Liver (tissue), 9 donors: ENCODE measurements around the gene DNAH8. TPM values are rescaled to one million over a fixed set of nuclear protein-coding genes. Genes with fewer than 3 reads are reported as not detected.

ENCODE experiments used
- DNase-seq: peaks from one replicate; pipeline ENCODE4 v3.0.0-alpha.2; 2017; ENCODE audit warnings: low spot score
- H3K27ac ChIP-seq, 2 donors: one replicate each; pipeline ENCODE4 v1.7.0; 2013; ENCODE audit warnings: inconsistent platforms in 2 of 2, low read length in 2 of 2, control low read depth in 1 of 2, low read depth in 1 of 2, mild to moderate bottlenecking in 1 of 2
- H3K27me3 ChIP-seq, 4 donors: one replicate each; pipeline versions ENCODE4 v1.6.1 to v1.7.0; 2013; ENCODE audit warnings: low read length in 3 of 4, inconsistent platforms in 1 of 4, mild to moderate bottlenecking in 1 of 4, moderate library complexity in 1 of 4; ENCODE audit not compliant: control insufficient read depth in 4 of 4, insufficient read depth in 4 of 4
- H3K36me3 ChIP-seq, 4 donors: one replicate each; pipeline versions ENCODE4 v1.6.1 to v1.7.0; 2013; ENCODE audit warnings: low read length in 3 of 4, mild to moderate bottlenecking in 3 of 4, low read depth in 1 of 4, moderate library complexity in 1 of 4; ENCODE audit not compliant: control insufficient read depth in 4 of 4, insufficient read depth in 3 of 4
- H3K4me1 ChIP-seq, 4 donors: one replicate each; pipeline versions ENCODE4 v1.6.1 to v1.7.0; 2013; ENCODE audit warnings: low read length in 3 of 4, mild to moderate bottlenecking in 3 of 4, moderate library complexity in 1 of 4; ENCODE audit not compliant: control insufficient read depth in 4 of 4, insufficient read depth in 4 of 4
- H3K4me3 ChIP-seq, 3 donors: one replicate each; pipeline versions ENCODE4 v1.6.1 to v1.7.0; 2013; ENCODE audit warnings: low read length in 3 of 3, control low read depth in 1 of 3, low read depth in 1 of 3, mild to moderate bottlenecking in 1 of 3
- H3K9ac ChIP-seq, 2 donors: one replicate each; pipeline ENCODE4 v1.7.0; 2013; ENCODE audit warnings: low read length in 2 of 2, mild to moderate bottlenecking in 2 of 2, moderate library complexity in 2 of 2, control low read depth in 1 of 2, low read depth in 1 of 2
- H3K9me3 ChIP-seq, 4 donors: one replicate each; pipeline versions ENCODE4 v1.6.1 to v1.7.0; 2013; ENCODE audit warnings: low read length in 3 of 4; ENCODE audit not compliant: control insufficient read depth in 4 of 4
- CTCF ChIP-seq: fragments of 150-350 bp; IDR thresholded peaks from 2 replicates; pipeline ENCODE4 v1.5.1; 2017; ENCODE audit warnings: improper control_type of control experiment, low read depth, low read length; ENCODE audit not compliant: missing input control
- EGR1 ChIP-seq, 2 donors: IDR thresholded peaks; 2 replicates each; pipeline ENCODE4 v1.6.1; 2016 to 2018; ENCODE audit warnings: antibody characterized with exemption in 2 of 2, low read depth in 2 of 2
- FOXA1 ChIP-seq: IDR thresholded peaks from 2 replicates; pipeline ENCODE4 v1.6.1; 2016; ENCODE audit warnings: antibody characterized with exemption
- FOXA2 ChIP-seq: IDR thresholded peaks from 2 replicates; pipeline ENCODE4 v1.6.1; 2016; ENCODE audit warnings: antibody characterized with exemption
- GABPA ChIP-seq, 2 donors: IDR thresholded peaks in 1 of 2; conservative IDR thresholded peaks in 1 of 2; 2 replicates each; pipeline ENCODE4 v1.6.1; 2016; ENCODE audit warnings: antibody characterized with exemption in 2 of 2, mild to moderate bottlenecking in 1 of 2, moderate library complexity in 1 of 2
- HNF4A ChIP-seq, 2 donors: conservative IDR thresholded peaks; 2 replicates each; pipeline ENCODE4 v1.6.1; 2016; ENCODE audit warnings: antibody characterized with exemption in 2 of 2, mild to moderate bottlenecking in 2 of 2
- HNF4G ChIP-seq: IDR thresholded peaks from 2 replicates; pipeline ENCODE4 v1.6.1; 2016; ENCODE audit warnings: antibody characterized with exemption
- NR2F2 ChIP-seq: IDR thresholded peaks from 2 replicates; pipeline ENCODE4 v1.6.1; 2016; ENCODE audit warnings: antibody characterized with exemption
- RAD21 ChIP-seq, 2 donors: IDR thresholded peaks; 2 replicates each; pipeline ENCODE4 v1.6.1; 2016; ENCODE audit warnings: antibody characterized with exemption in 2 of 2, mild to moderate bottlenecking in 2 of 2
- SP1 ChIP-seq: IDR thresholded peaks from 2 replicates; pipeline ENCODE4 v1.6.1; 2018; ENCODE audit warnings: antibody characterized with exemption, mild to moderate bottlenecking
- WGBS: extraction: QIAGEN DNeasy Blood & Tissue Kit; methylation state at CpG from one replicate; pipeline ENCODE4 v1.1.7; 2013; 5-methylcytosine and 5-hydroxymethylcytosine counted together
- polyA plus RNA-seq, 2 donors: library from polyadenylated mRNA; stranded (reverse) in 1 of 2; unstranded in 1 of 2; fragments of 200-250 nt in 1 of 2; fragments of >200 nt in 1 of 2; fragmentation: Nextera tagmentation in 1 of 2; extraction: Ambion mirVana in 1 of 2; gene quantifications; one replicate each; pipeline versions ENCODE4 v1.2.1 to v1.2.3, GENCODE V29; 2013 to 2015
- total RNA-seq, 2 donors: library from RNA; depleted of rRNA; stranded (reverse); fragments of >200 nt; gene quantifications; one replicate each; pipeline ENCODE4 v1.2.3, GENCODE V29; 2014
- donor health status: healthy.
- donor health status: healthy.
- donor health status: healthy.
- donor health status: healthy.
- donor health status: healthy.

The DNAH8 gene
- total and polyA plus RNA-seq, 4 donors: under 0.01 to 0.05 TPM; not detected in 2

GRCh38 chr6:38815250-38815649 is 100.1 kb downstream of the DNAH8 start (continued):
- no peak for TF ChIP-seq NR2F2
- no peak for TF ChIP-seq SP1
- no peak for TF ChIP-seq HNF4A (conservative IDR thresholded peaks at IDR 0.05)
- TF ChIP-seq CTCF: no peak

GRCh38 chr6:38818691-38819090 is 103.6 kb downstream of the DNAH8 start:
- Histone ChIP-seq H3K27ac (no peak overlapping the region), H3K9ac (no peak overlapping the region), H3K9me3 (no peaks in the 10 kb centered on the region), H3K4me3 (no peak overlapping the region), H3K36me3 (no peaks in the 10 kb centered on the region), H3K27me3 (no peaks in the 10 kb centered on the region), H3K4me1 (no peaks in the 10 kb centered on the region)
- TF ChIP-seq EGR1 (IDR thresholded peaks at IDR 0.05; ENCODE audit: low read depth in 2 of 2) (no peak), FOXA1 (no peak), HNF4G (no peak)
- WGBS: 88% methylated on average over 3 of the region's 3 CpGs
- no peak for DNase-seq

- no peak for TF ChIP-seq FOXA2
Measured at GRCh38 chr6:38822963-38823362, 107.9 kb downstream of the DNAH8 start.

GRCh38 chr6:38824243-38824894 is 109.3 kb downstream of the DNAH8 start:
- TF ChIP-seq FOXA1: no peak
- TF ChIP-seq FOXA2: peak; percentile 1
- whole genome bisulfite sequencing: 92% methylated on average over 5 of the region's 5 CpGs

More at GRCh38 chr6:38822963-38823362, 107.9 kb downstream of the DNAH8 start:
- Histone ChIP-seq H3K4me3 (no peak overlapping the region), H3K9ac (no peak overlapping the region), H3K4me1 (no peaks in the 10 kb centered on the region), H3K27me3 (no peaks in the 10 kb centered on the region), H3K27ac (no peak overlapping the region), H3K36me3 (no peaks in the 10 kb centered on the region), H3K9me3 (no peaks in the 10 kb centered on the region)
- WGBS: 86% methylated on average over 6 of the region's 6 CpGs
- DNase-seq: no peak

GRCh38 chr6:38827024-38827423 is 111.9 kb downstream of the DNAH8 start:
- Histone ChIP-seq H3K9me3 (no peaks in the 10 kb centered on the region), H3K4me3 (no peak overlapping the region), H3K27me3 (no peaks in the 10 kb centered on the region), H3K9ac (no peak overlapping the region), H3K27ac (no peak overlapping the region), H3K36me3 (no peaks in the 10 kb centered on the region), H3K4me1 (no peaks in the 10 kb centered on the region)
- DNase-seq: no peak
- 88% methylated on average over 2 of the region's 2 CpGs for WGBS
- TF ChIP-seq SP1 (no peak), FOXA2 (no peak), RAD21 (IDR thresholded peaks at IDR 0.05) (no peak), GABPA (IDR thresholded peaks at IDR 0.05 in 1 of 2, conservative IDR thresholded peaks at IDR 0.05 in 1 of 2) (no peak)

More at GRCh38 chr6:38824243-38824894, 109.3 kb downstream of the DNAH8 start:
- no peak overlapping the region for H3K9ac ChIP-seq
- no peaks in the 10 kb centered on the region for H3K4me1 ChIP-seq
- H3K4me3 ChIP-seq: no peak overlapping the region
- no peak overlapping the region for H3K27ac ChIP-seq
- DNase-seq: no peak
- no peaks in the 10 kb centered on the region for H3K9me3 ChIP-seq
- H3K27me3 ChIP-seq: no peaks in the 10 kb centered on the region
- H3K36me3 ChIP-seq: no peaks in the 10 kb centered on the region
